ENCODE data around the gene CLN5. TPM values are rescaled to one million over a fixed set of nuclear protein-coding genes. Genes with fewer than 3 reads are reported as not detected.
A peak's percentile ranks its signal among the peaks of the same experiment; 100 is the strongest.

Gene CLN5
- polyA plus RNA-seq, 1 donor (not counting 4 experiments of a cell fraction or from before 2014, with no cell fraction given): 32.4 TPM

GRCh38 chr13:77028202-77028601, 36.3 kb downstream of the CLN5 start:
- TF ChIP-seq EZH2 (IDR thresholded peaks at IDR 0.05; ENCODE audit: low read length): no peak
- TF ChIP-seq, protein P1, sequence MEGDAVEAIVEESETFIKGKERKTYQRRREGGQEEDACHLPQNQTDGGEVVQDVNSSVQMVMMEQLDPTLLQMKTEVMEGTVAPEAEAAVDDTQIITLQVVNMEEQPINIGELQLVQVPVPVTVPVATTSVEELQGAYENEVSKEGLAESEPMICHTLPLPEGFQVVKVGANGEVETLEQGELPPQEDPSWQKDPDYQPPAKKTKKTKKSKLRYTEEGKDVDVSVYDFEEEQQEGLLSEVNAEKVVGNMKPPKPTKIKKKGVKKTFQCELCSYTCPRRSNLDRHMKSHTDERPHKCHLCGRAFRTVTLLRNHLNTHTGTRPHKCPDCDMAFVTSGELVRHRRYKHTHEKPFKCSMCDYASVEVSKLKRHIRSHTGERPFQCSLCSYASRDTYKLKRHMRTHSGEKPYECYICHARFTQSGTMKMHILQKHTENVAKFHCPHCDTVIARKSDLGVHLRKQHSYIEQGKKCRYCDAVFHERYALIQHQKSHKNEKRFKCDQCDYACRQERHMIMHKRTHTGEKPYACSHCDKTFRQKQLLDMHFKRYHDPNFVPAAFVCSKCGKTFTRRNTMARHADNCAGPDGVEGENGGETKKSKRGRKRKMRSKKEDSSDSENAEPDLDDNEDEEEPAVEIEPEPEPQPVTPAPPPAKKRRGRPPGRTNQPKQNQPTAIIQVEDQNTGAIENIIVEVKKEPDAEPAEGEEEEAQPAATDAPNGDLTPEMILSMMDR (optimal IDR thresholded peaks at IDR 0.05 in 1 of 3, IDR thresholded peaks at IDR 0.05 in 1 of 3, conservative IDR thresholded peaks at IDR 0.05 in 1 of 3; ENCODE audit: extremely low read depth in 1 of 3, insufficient read depth in 2 of 3, low read length in 3 of 3): no peak
- Histone ChIP-seq H3K9me1 (ENCODE audit: control insufficient read depth, extremely low read depth, insufficient read depth, low read length) (no peaks in the 10 kb centered on the region), H2AFZ (ENCODE audit: control insufficient read depth, low read length) (peak overlapping the region; percentile 91), H3K4me3 (ENCODE audit: control insufficient read depth in 2 of 3, extremely low read depth in 1 of 3, insufficient read depth in 2 of 3, low read depth in 1 of 3, low read length in 3 of 3) (peak overlapping the region in 1 of 3 experiments; percentile 90), H3K4me2 (ENCODE audit: control insufficient read depth, extremely low read depth, insufficient read depth, low read depth, low read length) (peak overlapping the region; percentile 90), H3K27me3 (ENCODE audit: control insufficient read depth, extremely low read depth, insufficient read depth, low read length) (no peaks in the 10 kb centered on the region), H3K36me3 (ENCODE audit: control insufficient read depth in 2 of 2, extremely low read depth in 1 of 2, insufficient read depth in 2 of 2, low read length in 2 of 2) (no peaks in the 10 kb centered on the region), H3K4me1 (ENCODE audit: control insufficient read depth, extremely low read depth, insufficient read depth, low read length) (peaks cover 6% of the 10 kb centered on the region), H3K79me2 (ENCODE audit: control insufficient read depth, insufficient read depth, low read length) (peaks cover 32% of the 10 kb centered on the region), H3K9me3 (ENCODE audit: control insufficient read depth, low read depth, low read length) (no peaks in the 10 kb centered on the region), H3K9ac (ENCODE audit: control insufficient read depth, extremely low read depth, insufficient read depth, low read length) (no peak overlapping the region), H3K27ac (ENCODE audit: control insufficient read depth, insufficient read depth, low read length) (no peak overlapping the region), H4K20me1 (ENCODE audit: control insufficient read depth, extremely low read depth, insufficient read depth, low read length) (peaks cover 8% of the 10 kb centered on the region)
- dilution Hi-C loops (cut with MboI; ENCODE audit: extremely low pct_ligation_motif_present, low sequenced_read_pairs): no loop called here
- FAIRE-seq (no peak), DNase-seq (ENCODE audit: low read depth, low spot score) (no peak)

DNA sequence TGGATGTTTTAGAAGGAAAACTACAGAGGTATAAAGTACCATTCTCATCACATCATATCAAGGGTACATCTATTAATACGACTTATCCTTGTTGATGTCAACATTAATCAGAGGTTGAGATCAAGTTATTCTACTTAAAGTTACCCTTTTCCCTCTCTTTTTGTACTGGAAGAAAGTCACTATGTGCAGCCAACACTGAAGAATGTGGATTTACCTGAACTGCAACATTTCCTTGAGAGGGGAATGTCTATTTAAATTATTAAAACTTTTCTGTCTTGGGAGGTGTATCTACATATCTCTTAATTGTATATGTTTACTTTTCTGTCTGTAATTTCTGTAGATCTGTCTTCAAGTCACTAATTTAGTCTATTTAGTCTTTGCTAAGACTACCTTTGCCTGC, 37.6 kb downstream of the CLN5 start:
- H2AFZ ChIP-seq (ENCODE audit: control insufficient read depth, low read length): no peak overlapping the region
- H4K20me1 ChIP-seq (ENCODE audit: control insufficient read depth, extremely low read depth, insufficient read depth, low read length): peaks cover 5% of the 10 kb centered on the region
- dilution Hi-C loops (cut with MboI; ENCODE audit: extremely low pct_ligation_motif_present, low sequenced_read_pairs): no loop called here
- DNase-seq (ENCODE audit: low read depth, low spot score) (no peak), FAIRE-seq (peak; percentile 9)
- no peak overlapping the region for H3K9ac ChIP-seq (ENCODE audit: control insufficient read depth, extremely low read depth, insufficient read depth, low read length)
- no peak overlapping the region for H3K4me2 ChIP-seq (ENCODE audit: control insufficient read depth, extremely low read depth, insufficient read depth, low read depth, low read length)
- no peak overlapping the region for H3K4me3 ChIP-seq (ENCODE audit: control insufficient read depth in 2 of 3, extremely low read depth in 1 of 3, insufficient read depth in 2 of 3, low read depth in 1 of 3, low read length in 3 of 3)
- H3K27me3 ChIP-seq (ENCODE audit: control insufficient read depth, extremely low read depth, insufficient read depth, low read length): no peaks in the 10 kb centered on the region
- no peak overlapping the region for H3K27ac ChIP-seq (ENCODE audit: control insufficient read depth, insufficient read depth, low read length)
- TF ChIP-seq, protein P1 (optimal IDR thresholded peaks at IDR 0.05 in 1 of 3, IDR thresholded peaks at IDR 0.05 in 1 of 3, conservative IDR thresholded peaks at IDR 0.05 in 1 of 3; ENCODE audit: extremely low read depth in 1 of 3, insufficient read depth in 2 of 3, low read length in 3 of 3): no peak
- TF ChIP-seq EZH2 (IDR thresholded peaks at IDR 0.05; ENCODE audit: low read length): no peak
- no peaks in the 10 kb centered on the region for H3K9me1 ChIP-seq (ENCODE audit: control insufficient read depth, extremely low read depth, insufficient read depth, low read length)
- H3K36me3 ChIP-seq (ENCODE audit: control insufficient read depth in 2 of 2, extremely low read depth in 1 of 2, insufficient read depth in 2 of 2, low read length in 2 of 2): no peaks in the 10 kb centered on the region
- H3K9me3 ChIP-seq (ENCODE audit: control insufficient read depth, low read depth, low read length): no peaks in the 10 kb centered on the region
- peaks cover 6% of the 10 kb centered on the region for H3K4me1 ChIP-seq (ENCODE audit: control insufficient read depth, extremely low read depth, insufficient read depth, low read length)
- peaks cover 19% of the 10 kb centered on the region for H3K79me2 ChIP-seq (ENCODE audit: control insufficient read depth, insufficient read depth, low read length)

All from keratinocyte (primary cell).